Measurements from ENCODE around the gene HYDIN.
"Not testable (repeated sequence)": the region's sequence is repeated elsewhere in the genome, so short reads cannot be mapped to it uniquely, and the experiment has no call there.

The HYDIN gene

GRCh38 chr16:71105881-71106280, 124.6 kb downstream of the HYDIN start:
- DNase-seq (ENCODE audit: low read depth): not testable (repeated sequence)

GRCh38 chr16:71083573-71083972, 146.9 kb downstream of the HYDIN start:
- DNase-seq (ENCODE audit: low read depth): not testable (repeated sequence)

- not testable (repeated sequence) for DNase-seq (ENCODE audit: low read depth)
These were observed 149.7 kb downstream of the HYDIN start for GRCh38 chr16:71080777-71081176.

- not testable (repeated sequence) for DNase-seq (ENCODE audit: low read depth)
These were observed 150.3 kb downstream of the HYDIN start for GRCh38 chr16:71080262-71080661.

GRCh38 chr16:71070651-71071050, 159.9 kb downstream of the HYDIN start:
- DNase-seq (ENCODE audit: low read depth): not testable (repeated sequence)

GRCh38 chr16:71069842-71070241, 160.7 kb downstream of the HYDIN start:
- not testable (repeated sequence) for DNase-seq (ENCODE audit: low read depth)

- DNase-seq (ENCODE audit: low read depth): not testable (repeated sequence)
These were observed 176.5 kb downstream of the HYDIN start for GRCh38 chr16:71053897-71054609.

- DNase-seq (ENCODE audit: low read depth): not testable (repeated sequence)
These were observed 180.2 kb downstream of the HYDIN start for GRCh38 chr16:71050307-71050706.

GRCh38 chr16:71039368-71040111, 191.0 kb downstream of the HYDIN start:
- not testable (repeated sequence) for DNase-seq (ENCODE audit: low read depth)

GRCh38 chr16:71038421-71038820, 192.1 kb downstream of the HYDIN start:
- not testable (repeated sequence) for DNase-seq (ENCODE audit: low read depth)

- not testable (repeated sequence) for DNase-seq (ENCODE audit: low read depth)
These were observed 192.5 kb downstream of the HYDIN start for GRCh38 chr16:71037987-71038386.

GRCh38 chr16:71028032-71028727, 202.3 kb downstream of the HYDIN start:
- DNase-seq (ENCODE audit: low read depth): not testable (repeated sequence)

GRCh38 chr16:71027511-71027910, 203.0 kb downstream of the HYDIN start:
- DNase-seq (ENCODE audit: low read depth): not testable (repeated sequence)

GRCh38 chr16:71023851-71024439, 206.6 kb downstream of the HYDIN start:
- not testable (repeated sequence) for DNase-seq (ENCODE audit: low read depth)

- DNase-seq (ENCODE audit: low read depth): not testable (repeated sequence)
These were observed 208.5 kb downstream of the HYDIN start for GRCh38 chr16:71021961-71022537.

- DNase-seq (ENCODE audit: low read depth): not testable (repeated sequence)
These were observed 211.3 kb downstream of the HYDIN start for GRCh38 chr16:71019067-71019682.

- not testable (repeated sequence) for DNase-seq (ENCODE audit: low read depth)
These were observed 215.1 kb downstream of the HYDIN start for GRCh38 chr16:71015419-71015818.

- not testable (repeated sequence) for DNase-seq (ENCODE audit: low read depth)
These were observed 220.9 kb downstream of the HYDIN start for GRCh38 chr16:71009440-71010223.

GRCh38 chr16:71006516-71006915, 224.0 kb downstream of the HYDIN start:
- not testable (repeated sequence) for DNase-seq (ENCODE audit: low read depth)

GRCh38 chr16:70999735-71000134, 230.8 kb downstream of the HYDIN start:
- DNase-seq (ENCODE audit: low read depth): not testable (repeated sequence)

All from fibroblast of the conjunctiva (primary cell).